BJ (cell line): ENCODE results near the gene BAD. TPM values are rescaled to one million over a fixed set of nuclear protein-coding genes. Genes with fewer than 3 reads are reported as not detected.

Source experiments
- CTCF ChIA-PET: fragments of 350-600 bp; formaldehyde crosslinking; extraction: SDS; loops from one replicate; lab custom pipeline; 2021; ENCODE audit warnings: antibody characterized with exemption, inconsistent platforms; lab: Yijun Ruan, JAX
- POLR2A ChIA-PET: fragments of 300-600 bp; sonication (Branson Sonifier 250); formaldehyde crosslinking; extraction: SDS; loops from one replicate; lab custom pipeline; 2021; ENCODE audit warnings: antibody characterized with exemption; lab: Charles Lee
- DNase-seq: peaks from one replicate; pipeline ENCODE4 v3.0.0-alpha.2; 2011; ENCODE audit warnings: low read depth
- H3K27me3 ChIP-seq: 2 replicates; pipeline ENCODE4 v1.6.0; 2011; ENCODE audit warnings: low read length; ENCODE audit not compliant: control insufficient read depth, insufficient read depth
- H3K36me3 ChIP-seq: 2 replicates; pipeline ENCODE4 v1.5.1; 2011; ENCODE audit warnings: low read length; ENCODE audit not compliant: control insufficient read depth, insufficient read depth
- H3K4me3 ChIP-seq: 2 replicates; pipeline ENCODE4 v1.5.1; 2011; ENCODE audit warnings: low read depth, mild to moderate bottlenecking, control low read depth, low read length
- CTCF ChIP-seq: IDR thresholded peaks from 2 replicates; pipeline ENCODE4 v1.5.1; 2011; ENCODE audit warnings: low read depth, mild to moderate bottlenecking, control low read depth, inconsistent platforms, low read length, moderate library complexity; ENCODE audit not compliant: insufficient read depth
- polyA plus RNA-seq: library from polyadenylated mRNA; depleted of rRNA; stranded (reverse); fragments of >200 nt; gene quantifications from 2 replicates; pipeline ENCODE4 v1.2.3, GENCODE V29; 2011

BAD gene
- polyA plus RNA-seq, 1 experiment: 85.3 TPM

- ChIA-PET CTCF (interaction anchor here (1.0 to 2.0 kb wide), 5 partner anchors 11 to 111 kb away, joined by 3 to 10 read pairs (median 5); no protein-coding TSS in a partner anchor), POLR2A (interaction anchor here (1.1 kb wide), 1 partner anchor 59 kb away, joined by 3 read pairs; the partner anchor contains the start of gene STIP1)
- Histone ChIP-seq H3K4me3 (no peak overlapping the region), H3K36me3 (peaks cover 11% of the 10 kb centered on the region), H3K27me3 (no peaks in the 10 kb centered on the region)
- no peak for TF ChIP-seq CTCF
- no peak for DNase-seq
Measured at GRCh38 chr11:64244107-64244506, 40.4 kb downstream of the BAD start.

- no peak for DNase-seq
- CTCF ChIA-PET: interaction anchor here (1.2 to 2.0 kb wide), 5 partner anchors 8 to 61 kb away, joined by 3 to 10 read pairs (median 5); partner anchors contain the start of gene PLCB3
- Histone ChIP-seq H3K27me3 (no peaks in the 10 kb centered on the region), H3K36me3 (peaks cover 14% of the 10 kb centered on the region), H3K4me3 (no peak overlapping the region)
- TF ChIP-seq CTCF: no peak
- POLR2A ChIA-PET: interaction anchor here (0.5 to 1.1 kb wide), 2 partner anchors 13 to 58 kb away, joined by 3 read pairs; partner anchors contain the start of gene STIP1
Measured at GRCh38 chr11:64243236-64243854, 41.1 kb downstream of the BAD start.

DNA sequence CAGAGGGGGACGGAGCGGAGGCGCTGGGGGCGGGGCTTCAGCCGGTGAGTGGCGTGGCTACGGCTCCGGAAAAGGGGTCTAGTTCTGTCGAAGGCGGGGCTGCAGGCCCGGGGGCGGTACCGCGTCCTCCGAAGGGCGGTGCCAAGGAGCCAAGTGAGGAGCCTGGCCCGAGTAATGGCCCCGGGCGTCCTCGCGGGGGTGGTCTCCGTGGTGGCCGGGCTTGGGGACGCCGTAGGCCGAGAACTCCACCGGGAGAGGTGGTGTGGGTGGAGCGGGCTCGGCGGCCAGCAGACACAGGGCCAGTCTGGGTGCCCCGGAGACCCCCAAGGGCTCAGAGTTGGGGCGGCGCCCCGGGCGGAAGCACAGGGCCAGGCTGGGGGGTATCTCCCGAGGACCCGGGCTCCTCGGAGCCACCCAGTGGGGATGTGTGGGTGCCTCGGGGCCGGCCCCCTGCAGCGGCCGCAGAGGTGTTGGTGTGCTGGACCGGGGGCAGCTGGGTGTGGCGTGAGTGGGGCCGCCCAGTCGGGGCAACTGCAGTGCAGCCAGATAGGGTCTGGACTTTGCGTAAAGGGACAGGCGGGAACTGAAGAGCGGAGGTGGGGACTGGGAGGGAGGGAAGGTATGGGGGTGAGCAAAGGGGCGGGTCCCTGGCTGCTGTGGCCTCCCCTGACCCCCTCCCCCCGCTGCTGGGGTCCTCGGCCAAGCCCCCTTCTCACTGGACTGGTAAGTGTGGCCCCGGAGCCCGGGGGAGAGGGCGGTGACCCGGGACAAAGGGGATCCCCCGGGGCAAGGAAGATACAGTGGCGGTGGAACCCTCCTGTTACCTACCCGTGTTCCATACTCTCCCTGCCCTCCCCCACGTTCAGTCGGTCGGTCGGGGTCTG lies 42.7 kb downstream of the BAD start:
- DNase-seq: no peak
- no peaks in the 10 kb centered on the region for H3K27me3 ChIP-seq
- TF ChIP-seq CTCF: no peak; the same call in 1 of the 2 replicates
- ChIA-PET CTCF (interaction anchor here (0.9 to 1.6 kb wide), 5 partner anchors 10 to 37 kb away, joined by 3 to 10 read pairs (median 8); partner anchors contain the start of gene PLCB3), POLR2A (interaction anchor here (0.7 to 1.3 kb wide), 4 partner anchors 10 to 76 kb away, joined by 3 to 8 read pairs (median 4); partner anchors contain the start of genes DNAJC4, NUDT22 and PRDX5)
- H3K36me3 ChIP-seq: peaks cover 16% of the 10 kb centered on the region
- H3K4me3 ChIP-seq: peak overlapping the region; percentile 93

DNA sequence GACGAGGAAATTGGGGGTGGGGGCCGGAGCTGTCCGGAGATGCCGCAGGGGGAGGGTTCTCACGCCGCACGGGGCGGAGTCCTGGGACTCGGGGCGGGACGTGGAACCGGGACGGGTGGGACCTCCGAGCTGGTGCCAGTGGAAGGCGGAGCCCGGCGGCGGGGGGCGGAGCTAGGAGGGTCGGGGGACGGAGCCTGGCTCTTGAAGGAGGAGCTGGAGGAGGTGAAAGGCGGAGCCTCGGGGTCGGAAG lies 43.3 kb downstream of the BAD start:
- CTCF ChIA-PET: interaction anchor here (0.9 to 1.6 kb wide), 4 partner anchors 10 to 36 kb away, joined by 3 to 8 read pairs (median 6); partner anchors contain the start of gene PLCB3
- POLR2A ChIA-PET: interaction anchor here (0.7 to 1.3 kb wide), 4 partner anchors 9 to 77 kb away, joined by 3 to 8 read pairs (median 4); partner anchors contain the start of genes DNAJC4, NUDT22 and PRDX5

More for the DNA sequence above, 43.3 kb downstream of the BAD start:
- peak overlapping the region; percentile 93 for H3K4me3 ChIP-seq
- TF ChIP-seq CTCF: no peak
- no peaks in the 10 kb centered on the region for H3K27me3 ChIP-seq
- H3K36me3 ChIP-seq: peaks cover 16% of the 10 kb centered on the region
- peak; percentile 91 for DNase-seq
